Activated T-cell treated with anti-CD3 and anti-CD28 coated beads for 1 hour (primary cell): ENCODE data around the gene PROSER2.

Source experiments
- DNase-seq: peaks from one replicate; pipeline ENCODE4 v3.0.0-alpha.2; 2020; ENCODE audit warnings: low read depth

Gene PROSER2

GRCh38 chr10:11805792-11806191, 17.4 kb upstream of the PROSER2 start:
- no peak for DNase-seq

GRCh38 chr10:11806706-11807105, 16.4 kb upstream of the PROSER2 start:
- no peak for DNase-seq

DNA sequence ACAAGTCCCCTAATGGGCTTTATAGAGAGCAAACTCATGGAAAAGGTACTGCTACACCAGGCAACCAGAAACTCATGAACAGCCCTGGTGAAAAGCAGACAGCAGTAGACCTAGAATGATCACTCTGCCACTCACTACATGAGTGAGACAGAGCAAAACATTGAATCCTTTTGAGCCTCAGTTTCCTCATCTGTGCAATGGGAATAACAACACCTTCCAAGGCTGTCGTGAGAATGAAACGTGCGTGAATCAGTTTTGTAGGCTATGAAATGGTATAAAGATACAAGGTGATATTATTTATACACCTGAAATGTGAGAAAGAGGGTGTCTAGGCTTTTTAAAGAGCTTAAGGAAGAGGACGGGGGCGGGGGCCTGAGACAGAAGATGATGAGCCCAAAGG, 14.3 kb upstream of the PROSER2 start:
- no peak for DNase-seq

DNA sequence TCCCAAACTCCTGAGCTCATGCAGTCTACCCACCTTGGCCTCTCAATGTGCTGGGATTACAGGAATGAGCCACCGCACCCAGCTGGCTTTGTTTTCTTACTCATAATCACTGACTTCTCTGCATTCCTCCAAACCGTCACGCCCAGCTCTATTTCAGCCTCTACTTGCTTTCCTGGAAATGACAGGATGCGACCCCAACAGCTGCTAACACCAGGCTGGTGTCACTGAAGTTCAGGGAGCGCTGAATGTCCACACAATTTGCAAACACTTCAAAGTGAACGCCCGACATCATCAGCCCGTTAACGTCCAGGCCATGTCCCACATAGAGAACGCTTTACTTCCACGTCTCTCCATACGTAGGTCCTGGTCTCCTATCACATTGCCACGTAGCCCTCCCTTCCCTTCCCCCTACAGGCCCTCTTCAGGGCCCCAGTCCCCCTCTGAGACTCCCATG, 12.8 kb upstream of the PROSER2 start:
- no peak for DNase-seq

DNA sequence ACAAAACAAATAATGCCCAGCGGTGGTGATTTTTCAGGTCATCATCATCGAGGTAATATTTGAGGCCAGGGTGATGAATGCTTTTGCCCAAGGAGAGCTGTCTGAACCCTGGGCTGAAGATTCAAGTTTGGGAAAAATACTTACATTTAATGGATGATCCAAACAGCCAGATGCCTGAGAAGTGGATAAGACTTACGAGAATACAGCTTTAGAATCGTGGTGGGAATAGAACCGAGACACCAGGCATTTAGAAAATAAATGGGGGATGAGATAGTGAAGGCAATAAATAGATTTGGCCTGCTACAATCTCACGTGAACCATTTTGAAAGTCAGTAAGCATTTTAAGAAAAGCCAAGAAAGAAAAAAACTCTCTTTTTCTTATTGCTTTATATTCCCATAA, 12.2 kb upstream of the PROSER2 start:
- DNase-seq = no peak

- DNase-seq = no peak
Observed at GRCh38 chr10:11813177-11813576, 10.0 kb upstream of the PROSER2 start.

GRCh38 chr10:11813855-11814567, 9.1 kb upstream of the PROSER2 start:
- DNase-seq = no peak

- DNase-seq = no peak
Observed at GRCh38 chr10:11819027-11819426, 4.1 kb upstream of the PROSER2 start.

- no peak for DNase-seq
Observed at GRCh38 chr10:11822026-11822756, 965 bp upstream of the PROSER2 start.

DNA sequence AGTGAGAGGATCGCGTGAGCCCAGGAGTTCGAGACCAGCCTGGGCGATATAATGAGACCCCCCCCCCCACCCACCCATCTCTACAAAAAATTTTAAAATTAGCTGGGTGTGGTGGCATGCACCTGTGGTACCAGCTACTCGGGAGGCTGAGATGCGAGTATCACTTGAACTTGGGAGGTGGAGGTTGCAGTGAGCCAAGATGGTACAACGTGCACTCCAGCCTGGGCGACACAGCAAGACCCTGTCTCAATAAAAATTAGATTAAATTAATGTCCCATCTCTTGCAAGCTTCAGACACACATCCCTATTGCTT, 391 bp upstream of the PROSER2 start:
- no peak for DNase-seq

- no peak for DNase-seq
Observed at GRCh38 chr10:11823989-11824346, 812 bp downstream of the PROSER2 start.

DNA sequence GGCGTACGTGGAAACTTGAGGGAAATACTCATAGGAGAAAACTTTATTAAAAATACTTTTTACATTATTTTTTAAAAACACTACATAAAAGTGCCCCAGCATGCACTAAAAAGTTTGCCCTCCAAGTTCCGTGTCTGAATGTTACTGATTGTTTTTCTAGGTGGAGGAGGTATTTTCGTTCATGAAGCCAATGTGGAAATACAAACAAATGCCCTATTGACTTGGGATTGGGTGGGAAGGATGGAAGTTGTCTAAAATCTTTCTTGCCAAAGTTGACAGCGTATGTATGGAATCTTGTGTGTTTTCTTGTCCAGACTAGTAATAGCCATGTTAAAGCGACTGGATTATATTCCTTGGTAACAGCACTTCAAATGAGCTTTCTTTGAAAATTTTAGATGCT, 1.2 kb downstream of the PROSER2 start:
- DNase-seq = no peak

DNA sequence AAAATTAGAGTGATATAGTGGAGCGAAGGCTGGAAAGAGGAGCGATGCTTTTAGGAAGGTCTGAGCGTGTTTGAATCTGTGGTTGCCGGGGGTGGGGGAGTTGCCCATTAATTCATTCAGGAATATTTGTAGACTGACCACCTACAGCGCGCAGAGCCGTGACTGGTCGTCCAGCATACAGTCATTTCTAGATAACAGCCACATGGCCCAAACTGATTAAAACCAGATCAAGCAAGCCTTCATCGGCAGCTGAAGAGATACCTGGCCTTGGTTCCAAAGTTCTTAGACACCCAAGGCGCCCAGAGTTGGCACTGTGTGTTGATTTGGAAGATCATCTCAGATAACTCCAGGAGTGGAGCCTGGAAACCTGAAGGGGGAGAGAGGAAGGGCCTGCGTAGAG, 1.7 kb downstream of the PROSER2 start:
- no peak for DNase-seq

DNA sequence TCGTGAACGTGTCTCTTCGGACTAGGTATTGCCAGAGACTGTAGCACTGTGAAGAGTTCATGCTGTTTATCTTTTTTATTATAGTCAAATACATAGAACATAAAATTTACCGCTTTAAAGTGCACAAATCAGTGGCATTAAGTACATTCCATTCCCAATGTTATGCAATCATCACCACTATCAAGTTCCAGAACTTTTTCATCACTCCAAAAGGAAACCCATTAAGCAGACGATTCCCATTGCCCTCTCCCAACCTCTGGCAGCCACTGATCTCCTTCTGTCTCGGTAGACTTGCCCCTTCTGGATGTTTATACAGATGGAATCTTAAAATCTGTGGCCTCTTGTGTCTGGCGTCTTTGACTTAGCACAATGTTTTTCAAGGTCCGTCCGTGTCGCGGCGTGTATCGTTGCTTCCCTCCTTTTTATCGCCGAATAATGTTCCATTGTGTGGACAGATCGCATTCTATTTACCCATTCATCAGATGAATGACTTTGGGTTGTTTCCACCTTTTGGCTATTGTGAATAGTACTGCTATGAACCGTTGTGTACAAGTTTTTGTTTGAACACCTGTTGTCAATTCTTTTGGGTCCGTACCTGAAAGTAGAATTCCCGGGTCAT, 2.7 kb downstream of the PROSER2 start:
- DNase-seq = no peak

- DNase-seq = no peak
Observed at GRCh38 chr10:11827006-11827405, 3.9 kb downstream of the PROSER2 start.

DNA sequence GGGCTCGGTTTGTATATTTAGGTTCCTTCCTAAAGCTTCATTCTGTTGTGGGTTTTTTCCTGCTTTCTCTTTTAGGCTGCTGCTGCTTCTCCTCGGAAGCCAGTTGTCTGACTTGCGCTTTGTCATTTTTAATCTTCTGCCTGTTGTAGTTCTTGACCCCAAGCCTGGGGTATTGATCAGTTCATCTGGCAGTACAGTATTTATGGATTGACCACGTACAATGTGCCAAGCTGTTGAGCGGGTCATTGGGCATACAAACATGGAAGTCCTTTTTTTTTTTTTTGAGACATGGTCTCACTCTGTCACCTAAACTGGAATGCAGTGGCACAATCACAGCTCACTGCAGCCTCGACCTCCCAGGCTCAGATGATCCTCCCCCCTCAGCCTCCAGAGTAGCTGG, 4.3 kb downstream of the PROSER2 start:
- DNase-seq = no peak

GRCh38 chr10:11828682-11829284, 5.6 kb downstream of the PROSER2 start:
- no peak for DNase-seq

DNA sequence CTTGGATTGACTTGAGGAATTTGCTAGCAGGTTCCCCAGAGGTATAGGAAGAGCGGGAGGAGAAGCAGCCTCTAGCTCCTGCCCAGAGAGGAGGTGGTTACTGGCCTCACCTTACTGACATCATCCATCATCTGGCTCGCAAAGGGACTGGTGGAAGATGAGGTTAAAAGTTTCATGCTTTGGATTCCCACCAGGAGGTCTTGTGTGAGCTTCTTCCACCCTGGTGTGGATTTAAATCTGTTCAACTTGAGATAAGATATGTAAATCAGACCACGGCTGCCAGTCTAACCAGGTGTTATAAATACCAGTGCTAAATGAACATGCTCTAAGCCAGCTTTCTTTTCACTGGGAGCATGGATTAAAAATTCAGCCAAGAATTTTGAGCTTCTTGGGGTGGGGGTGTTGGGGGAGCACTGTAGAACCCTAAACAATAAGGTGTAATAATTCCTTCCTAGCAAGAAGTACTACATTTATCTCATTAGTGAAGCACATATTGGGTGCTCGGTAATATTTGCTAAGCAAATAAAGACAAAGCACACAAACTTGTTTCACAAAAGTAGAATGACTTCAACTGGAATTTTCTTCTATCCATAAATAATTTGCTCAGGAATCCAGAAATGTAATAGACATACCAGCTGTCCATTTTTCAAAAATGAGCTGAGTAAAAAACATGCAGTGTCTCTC, 7.8 kb downstream of the PROSER2 start:
- no peak for DNase-seq

GRCh38 chr10:11831520-11831951, 8.4 kb downstream of the PROSER2 start:
- no peak for DNase-seq

- DNase-seq = no peak
Observed at GRCh38 chr10:11832042-11832441, 8.9 kb downstream of the PROSER2 start.

DNA sequence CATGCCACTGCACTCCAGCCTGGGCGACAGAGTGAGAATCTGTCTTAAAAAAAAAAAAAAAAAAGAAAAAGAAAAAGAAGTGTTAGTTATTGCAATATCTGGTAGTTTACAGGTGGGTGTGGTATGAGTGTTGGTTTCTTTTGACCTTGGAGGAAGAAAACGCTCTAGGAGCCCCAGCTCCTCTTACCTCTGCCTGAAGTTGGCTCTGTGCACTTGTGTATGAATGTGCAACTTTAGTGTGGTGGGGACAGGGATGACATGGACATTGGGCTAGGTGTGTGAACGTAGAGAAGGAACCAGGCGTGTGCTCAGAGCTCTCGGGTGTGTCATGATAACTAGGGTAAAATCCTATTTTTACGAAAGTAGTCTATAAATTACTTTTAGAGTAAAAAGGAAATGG, 11.9 kb downstream of the PROSER2 start:
- DNase-seq = no peak

DNA sequence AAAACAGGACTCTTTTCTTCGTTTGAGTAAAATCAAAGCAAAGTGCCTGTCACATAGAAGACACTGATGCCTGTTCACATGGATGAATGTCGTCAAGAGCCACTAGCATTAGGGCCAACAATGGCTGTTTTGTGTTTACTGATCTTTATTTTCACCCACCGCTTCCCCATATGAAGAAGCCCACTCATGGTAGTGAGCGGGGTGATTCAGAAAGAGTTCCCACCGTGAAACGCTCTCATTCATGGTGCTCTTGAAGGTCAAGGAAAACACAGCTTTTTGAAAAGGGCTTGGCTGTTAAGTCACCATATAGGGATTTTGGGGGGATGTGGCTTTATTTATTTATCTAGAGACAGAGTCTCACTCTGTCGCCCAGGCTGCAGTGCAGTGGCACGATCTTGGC, 12.5 kb downstream of the PROSER2 start:
- DNase-seq = no peak
